Effector memory CD4-positive, alpha-beta T cell (primary cell): Measurements from ENCODE around the gene SORCS2.

ENCODE experiments used
- DNase-seq, 3 donors: peaks; one replicate each; pipeline ENCODE4 v3.0.0-alpha.2; 2020
- H3K27ac ChIP-seq: 2 replicates; pipeline ENCODE4 v1.7.0; 2013; ENCODE audit warnings: mild to moderate bottlenecking, low read length, moderate library complexity; ENCODE audit not compliant: insufficient read depth, poor library complexity, severe bottlenecking
- H3K27me3 ChIP-seq: replicated peaks from 2 replicates; pipeline ENCODE4 v1.7.0; 2013; ENCODE audit warnings: mild to moderate bottlenecking, low read length; ENCODE audit not compliant: insufficient read depth, control insufficient read depth, poor library complexity, severe bottlenecking
- H3K36me3 ChIP-seq: 2 replicates; pipeline ENCODE4 v1.7.0; 2013; ENCODE audit warnings: mild to moderate bottlenecking, low read length, moderate library complexity; ENCODE audit not compliant: control insufficient read depth, insufficient read depth
- H3K4me1 ChIP-seq: 2 replicates; pipeline ENCODE4 v1.7.0; 2013; ENCODE audit warnings: low read length, mild to moderate bottlenecking; ENCODE audit not compliant: control insufficient read depth, insufficient read depth, poor library complexity, severe bottlenecking
- H3K4me3 ChIP-seq: 2 replicates; pipeline ENCODE4 v1.7.0; 2013; ENCODE audit warnings: low read length, low read depth, mild to moderate bottlenecking; ENCODE audit not compliant: insufficient read depth, poor library complexity, severe bottlenecking
- H3K9me3 ChIP-seq: 2 replicates; pipeline ENCODE4 v1.7.0; 2013; ENCODE audit warnings: mild to moderate bottlenecking, low read length, moderate library complexity; ENCODE audit not compliant: control insufficient read depth

SORCS2 gene

GRCh38 chr4:7320206-7320797 lies 128.0 kb downstream of the SORCS2 start:
- H3K27me3 ChIP-seq = no peaks in the 10 kb centered on the region
- H3K4me3 ChIP-seq = no peak overlapping the region
- no peak overlapping the region for H3K27ac ChIP-seq
- no peaks in the 10 kb centered on the region for H3K4me1 ChIP-seq
- no peaks in the 10 kb centered on the region for H3K36me3 ChIP-seq
- peaks cover 8% of the 10 kb centered on the region for H3K9me3 ChIP-seq
- no peak for DNase-seq

- no peak overlapping the region for H3K4me3 ChIP-seq
- no peak for DNase-seq
- H3K27me3 ChIP-seq = no peaks in the 10 kb centered on the region
- H3K9me3 ChIP-seq = peaks cover 8% of the 10 kb centered on the region
- no peaks in the 10 kb centered on the region for H3K4me1 ChIP-seq
- H3K27ac ChIP-seq = no peak overlapping the region
- no peaks in the 10 kb centered on the region for H3K36me3 ChIP-seq
Observed at GRCh38 chr4:7322166-7322991, 130.0 kb downstream of the SORCS2 start.

- Histone ChIP-seq H3K4me1 (no peaks in the 10 kb centered on the region), H3K27ac (no peak overlapping the region), H3K9me3 (peaks cover 6% of the 10 kb centered on the region), H3K36me3 (no peaks in the 10 kb centered on the region), H3K4me3 (no peak overlapping the region), H3K27me3 (no peaks in the 10 kb centered on the region)
- no peak for DNase-seq
Observed at GRCh38 chr4:7323461-7323871, 131.1 kb downstream of the SORCS2 start.

- Histone ChIP-seq H3K36me3 (no peaks in the 10 kb centered on the region), H3K27ac (no peak overlapping the region), H3K4me1 (no peaks in the 10 kb centered on the region), H3K4me3 (no peak overlapping the region), H3K9me3 (no peaks in the 10 kb centered on the region), H3K27me3 (no peaks in the 10 kb centered on the region)
- DNase-seq = no peak
Observed at GRCh38 chr4:7323872-7324650, 131.7 kb downstream of the SORCS2 start.

GRCh38 chr4:7324651-7325121 lies 132.3 kb downstream of the SORCS2 start:
- H3K4me1 ChIP-seq = no peaks in the 10 kb centered on the region
- DNase-seq = no peak
- H3K9me3 ChIP-seq = no peaks in the 10 kb centered on the region
- no peaks in the 10 kb centered on the region for H3K27me3 ChIP-seq
- no peak overlapping the region for H3K27ac ChIP-seq
- H3K36me3 ChIP-seq = no peaks in the 10 kb centered on the region
- H3K4me3 ChIP-seq = no peak overlapping the region

GRCh38 chr4:7325541-7325940 lies 133.2 kb downstream of the SORCS2 start:
- no peak overlapping the region for H3K27ac ChIP-seq
- no peaks in the 10 kb centered on the region for H3K27me3 ChIP-seq
- H3K9me3 ChIP-seq = no peaks in the 10 kb centered on the region
- H3K4me1 ChIP-seq = no peaks in the 10 kb centered on the region
- H3K4me3 ChIP-seq = no peak overlapping the region
- DNase-seq = no peak
- no peaks in the 10 kb centered on the region for H3K36me3 ChIP-seq

DNA sequence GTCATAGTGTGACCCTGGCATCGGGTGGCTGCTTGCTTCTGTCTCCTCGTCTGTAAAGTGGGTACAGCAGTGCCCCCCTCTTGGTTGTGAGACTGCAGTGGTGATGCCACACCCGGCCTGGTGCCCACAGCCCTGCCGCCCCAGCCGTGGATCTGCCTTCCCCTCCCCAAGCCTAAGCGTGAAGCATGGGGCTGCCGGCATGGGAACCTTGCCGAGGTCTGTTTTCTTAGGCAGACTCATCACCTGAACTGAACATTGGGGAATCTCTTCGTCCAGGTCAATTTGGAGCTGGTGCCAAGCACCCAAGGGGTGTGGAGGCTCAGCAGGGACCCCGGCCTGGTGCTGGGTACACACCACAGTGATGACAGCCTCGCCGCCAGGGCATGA lies 134.0 kb downstream of the SORCS2 start:
- no peak for DNase-seq
- Histone ChIP-seq H3K27ac (no peak overlapping the region), H3K9me3 (no peaks in the 10 kb centered on the region), H3K4me3 (no peak overlapping the region), H3K4me1 (no peaks in the 10 kb centered on the region), H3K27me3 (no peaks in the 10 kb centered on the region), H3K36me3 (no peaks in the 10 kb centered on the region)

DNA sequence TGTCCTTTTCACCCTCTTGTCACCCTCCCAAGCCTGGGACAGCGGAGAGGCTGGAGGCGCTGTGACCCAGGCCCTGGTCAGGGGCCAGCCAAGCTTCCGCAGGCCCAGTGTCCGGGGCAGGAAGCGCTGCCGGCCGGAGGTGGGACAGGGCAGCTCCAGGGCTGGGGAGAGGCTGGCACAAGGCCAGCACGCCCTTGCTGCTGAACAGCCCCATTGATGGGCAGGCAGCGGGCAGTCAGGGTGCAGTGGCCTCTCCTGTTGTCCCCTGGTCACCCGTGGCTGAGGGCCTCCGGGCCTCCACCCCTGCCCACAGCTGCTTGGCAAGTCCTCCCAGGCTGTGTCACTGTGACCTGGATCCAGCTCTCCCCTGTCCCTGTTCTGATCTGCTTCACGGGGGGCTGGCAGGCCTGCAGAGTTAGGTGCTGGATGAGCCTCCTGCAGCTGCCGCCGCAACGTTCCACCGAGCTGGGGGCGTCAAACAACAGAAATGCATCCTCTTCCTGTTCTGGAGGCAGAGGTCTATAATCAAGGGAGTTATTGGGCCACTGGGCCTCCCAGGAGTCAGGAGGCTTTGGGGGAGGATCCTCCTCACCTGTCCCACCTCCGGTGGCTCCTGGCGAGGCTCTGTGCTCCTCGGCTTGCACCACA lies 134.5 kb downstream of the SORCS2 start:
- H3K4me1 ChIP-seq = no peaks in the 10 kb centered on the region
- H3K4me3 ChIP-seq = no peak overlapping the region
- no peak for DNase-seq
- no peaks in the 10 kb centered on the region for H3K9me3 ChIP-seq
- no peak overlapping the region for H3K27ac ChIP-seq
- H3K36me3 ChIP-seq = no peaks in the 10 kb centered on the region
- H3K27me3 ChIP-seq = no peaks in the 10 kb centered on the region

DNA sequence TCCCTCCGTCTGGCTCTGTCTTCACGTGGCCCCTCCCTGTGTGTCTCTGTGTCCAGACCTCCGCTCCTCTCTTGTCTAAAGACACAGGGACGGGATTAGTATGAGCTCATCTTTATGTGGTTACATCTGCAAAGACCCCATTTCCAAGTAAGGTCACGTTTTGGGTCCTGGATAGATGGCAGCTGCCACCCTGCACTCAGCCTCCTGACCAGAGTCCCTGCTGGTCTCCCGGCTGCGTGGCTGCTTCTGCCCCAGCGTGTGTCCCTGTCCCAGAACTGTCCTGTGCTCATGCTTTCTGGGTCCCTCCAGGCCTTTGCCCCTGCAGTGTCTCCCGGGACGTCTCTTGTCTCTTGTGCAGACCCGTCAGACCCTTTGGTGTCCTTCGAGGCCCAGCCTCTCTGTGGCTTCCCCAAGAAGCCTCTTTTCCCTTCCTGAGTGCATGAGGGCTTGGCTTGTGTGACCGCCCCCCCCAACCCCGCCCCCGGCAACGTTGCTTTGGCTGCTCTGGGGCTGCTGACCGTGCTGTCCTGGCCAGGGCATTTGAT lies 135.1 kb downstream of the SORCS2 start:
- no peak overlapping the region for H3K4me3 ChIP-seq
- no peak for DNase-seq
- H3K36me3 ChIP-seq = no peaks in the 10 kb centered on the region
- no peak overlapping the region for H3K27ac ChIP-seq
- no peaks in the 10 kb centered on the region for H3K27me3 ChIP-seq
- H3K9me3 ChIP-seq = no peaks in the 10 kb centered on the region
- H3K4me1 ChIP-seq = no peaks in the 10 kb centered on the region
